Fibroblast of lung (primary cell): Measurements from ENCODE around the gene MCFD2.

ENCODE experiments used
- EZH2 ChIP-seq: IDR thresholded peaks from 2 replicates; pipeline ENCODE4 v1.5.1; 2012; ENCODE audit warnings: low read length, control low read depth, mild to moderate bottlenecking; ENCODE audit errors: missing control alignments
- TF ChIP-seq, protein P1 (sequence below), 2 donors: IDR thresholded peaks in 1 of 2; conservative IDR thresholded peaks in 1 of 2; 1 replicate in 1 of 2; 2 replicates in 1 of 2; pipeline ENCODE4 v1.5.1; 2011 to 2012; ENCODE audit warnings: low read length in 2 of 2, control low read depth in 1 of 2, inconsistent platforms in 1 of 2, low read depth in 1 of 2, mild to moderate bottlenecking in 1 of 2

DNA sequence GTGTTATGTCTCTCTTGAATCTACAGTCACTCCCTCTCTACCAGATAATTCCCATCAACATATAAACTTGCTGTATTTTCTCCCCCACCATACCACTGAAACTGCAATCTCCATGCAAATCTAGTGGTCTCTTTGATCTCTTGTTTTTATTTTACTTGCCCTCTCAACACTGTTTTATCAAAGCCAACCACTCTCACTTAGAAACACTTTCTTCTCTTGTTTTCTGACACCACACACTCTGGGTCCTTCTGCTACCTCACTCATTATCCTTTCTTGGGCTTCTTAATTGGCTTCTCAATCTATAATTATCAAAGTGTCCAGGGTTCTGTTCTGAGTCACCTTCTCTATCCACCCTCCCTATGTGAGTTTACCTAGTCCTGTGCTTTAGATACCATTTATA is 2.0 kb upstream of the MCFD2 start:
- TF ChIP-seq, protein P1, sequence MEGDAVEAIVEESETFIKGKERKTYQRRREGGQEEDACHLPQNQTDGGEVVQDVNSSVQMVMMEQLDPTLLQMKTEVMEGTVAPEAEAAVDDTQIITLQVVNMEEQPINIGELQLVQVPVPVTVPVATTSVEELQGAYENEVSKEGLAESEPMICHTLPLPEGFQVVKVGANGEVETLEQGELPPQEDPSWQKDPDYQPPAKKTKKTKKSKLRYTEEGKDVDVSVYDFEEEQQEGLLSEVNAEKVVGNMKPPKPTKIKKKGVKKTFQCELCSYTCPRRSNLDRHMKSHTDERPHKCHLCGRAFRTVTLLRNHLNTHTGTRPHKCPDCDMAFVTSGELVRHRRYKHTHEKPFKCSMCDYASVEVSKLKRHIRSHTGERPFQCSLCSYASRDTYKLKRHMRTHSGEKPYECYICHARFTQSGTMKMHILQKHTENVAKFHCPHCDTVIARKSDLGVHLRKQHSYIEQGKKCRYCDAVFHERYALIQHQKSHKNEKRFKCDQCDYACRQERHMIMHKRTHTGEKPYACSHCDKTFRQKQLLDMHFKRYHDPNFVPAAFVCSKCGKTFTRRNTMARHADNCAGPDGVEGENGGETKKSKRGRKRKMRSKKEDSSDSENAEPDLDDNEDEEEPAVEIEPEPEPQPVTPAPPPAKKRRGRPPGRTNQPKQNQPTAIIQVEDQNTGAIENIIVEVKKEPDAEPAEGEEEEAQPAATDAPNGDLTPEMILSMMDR (conservative IDR thresholded peaks at IDR 0.05 in 1 of 2, IDR thresholded peaks at IDR 0.05 in 1 of 2; ENCODE audit: low read depth in 1 of 2, low read length in 2 of 2), result no peak
- TF ChIP-seq EZH2, result no peak
